Activated CD4-positive, CD25-positive, alpha-beta regulatory T cell (primary cell): ENCODE data around the gene MAPK12.

ENCODE experiments used
- DNase-seq, 4 experiments: peaks; one replicate each; lab custom pipeline; 2025; lab: John Stamatoyannopoulos, UW

Gene MAPK12

DNA sequence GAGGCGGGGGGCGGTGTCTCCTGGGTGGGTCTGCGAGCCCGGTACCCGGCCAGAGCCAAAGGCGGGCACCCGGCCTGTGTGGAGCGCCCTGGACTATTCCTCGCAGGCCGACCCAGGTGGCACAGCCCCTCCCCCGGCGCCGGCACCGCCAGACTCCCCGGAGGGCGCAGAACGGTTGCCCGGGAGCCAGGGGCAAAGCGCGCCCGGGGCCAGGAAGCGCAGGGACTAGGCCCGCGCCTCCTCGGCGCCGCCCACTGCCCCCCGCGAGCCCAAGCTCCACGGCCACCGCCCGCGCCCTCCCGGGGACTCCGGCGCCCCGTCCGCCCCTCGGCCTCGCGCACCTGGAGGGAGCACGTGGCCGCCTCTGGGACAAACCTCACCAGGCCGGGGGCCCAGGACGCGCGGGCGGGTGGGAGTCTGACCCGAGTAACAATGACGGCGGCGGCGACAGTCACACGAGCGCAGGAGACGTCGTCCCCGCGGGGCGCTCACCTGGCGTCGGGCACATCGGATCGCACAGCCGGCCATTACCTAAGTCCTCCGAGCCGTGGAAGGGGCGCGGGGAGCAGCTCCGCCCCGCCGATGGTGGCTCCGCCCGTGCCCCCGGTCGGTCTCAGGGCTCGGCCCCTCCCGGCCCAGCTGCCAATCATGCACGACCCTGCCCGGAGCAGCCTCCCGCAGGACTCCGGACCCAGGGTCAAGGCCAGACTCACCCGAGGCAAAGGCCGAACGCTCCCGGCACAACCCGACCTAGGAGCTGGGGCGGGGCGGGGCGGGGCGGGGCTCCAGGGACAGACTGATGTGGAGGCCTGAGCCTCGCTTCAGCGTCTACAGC lies 38.5 kb upstream of the MAPK12 start:
- DNase-seq, result no peak

DNA sequence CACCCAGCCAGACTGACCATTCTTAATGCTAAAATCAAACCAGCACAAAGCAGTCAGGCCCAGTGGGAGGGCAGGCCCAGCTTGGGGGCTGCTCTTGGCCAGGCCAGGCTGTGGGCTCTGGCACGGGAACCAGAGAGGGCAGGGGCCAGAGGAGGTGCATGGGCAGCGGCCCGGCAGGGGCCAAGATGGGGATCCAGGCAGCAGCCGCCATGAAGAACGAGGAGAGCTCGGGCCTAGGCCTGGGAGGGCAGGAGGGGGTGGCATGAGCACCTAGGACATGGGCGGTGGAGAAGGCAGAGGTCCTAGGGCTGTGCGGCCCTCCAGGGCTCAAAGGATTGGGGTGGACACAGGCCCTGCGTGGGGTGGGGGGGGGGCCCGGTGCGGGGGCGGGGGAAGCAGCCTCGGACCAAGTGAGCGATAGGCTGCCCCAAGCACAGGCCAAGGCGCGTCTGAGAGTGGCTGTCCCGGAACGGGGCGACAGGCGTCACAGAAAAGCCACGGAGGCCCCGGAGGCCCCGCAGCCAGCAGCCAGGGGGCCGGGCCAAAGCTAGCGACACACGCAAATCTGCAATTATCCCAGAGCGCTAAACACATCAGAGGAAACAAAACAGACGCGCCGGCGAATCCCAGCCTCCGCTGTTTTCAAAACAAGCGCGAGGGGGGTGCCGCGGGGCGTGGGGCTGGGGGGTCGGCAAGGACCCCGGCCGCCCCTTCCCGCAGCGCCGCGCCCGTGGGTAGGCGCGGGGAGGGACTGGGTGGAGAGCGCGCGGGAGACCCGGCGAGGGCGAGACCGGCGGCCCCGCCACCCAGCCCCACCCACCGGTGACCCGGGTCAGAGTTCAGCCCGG lies 37.7 kb upstream of the MAPK12 start:
- DNase-seq, result no peak

DNA sequence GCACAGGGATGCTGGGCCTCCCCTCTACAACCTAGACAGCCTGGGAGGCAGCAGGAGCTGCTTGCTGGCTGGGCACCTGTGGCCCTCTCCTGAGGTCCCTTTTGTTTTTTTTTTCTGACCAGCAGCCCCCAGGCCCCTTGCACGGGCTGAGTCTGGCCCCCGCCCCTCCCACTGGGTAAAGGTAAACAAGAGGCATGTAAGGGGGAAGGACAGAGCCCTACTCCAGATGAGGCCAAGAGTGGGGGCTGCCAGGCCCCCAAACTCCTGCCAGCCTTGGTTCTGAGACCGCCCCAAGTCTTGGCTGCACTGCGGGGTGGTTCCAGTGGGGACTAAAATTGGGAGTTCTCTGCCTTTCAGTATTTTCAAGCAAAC lies 36.8 kb upstream of the MAPK12 start:
- DNase-seq, result no peak

DNA sequence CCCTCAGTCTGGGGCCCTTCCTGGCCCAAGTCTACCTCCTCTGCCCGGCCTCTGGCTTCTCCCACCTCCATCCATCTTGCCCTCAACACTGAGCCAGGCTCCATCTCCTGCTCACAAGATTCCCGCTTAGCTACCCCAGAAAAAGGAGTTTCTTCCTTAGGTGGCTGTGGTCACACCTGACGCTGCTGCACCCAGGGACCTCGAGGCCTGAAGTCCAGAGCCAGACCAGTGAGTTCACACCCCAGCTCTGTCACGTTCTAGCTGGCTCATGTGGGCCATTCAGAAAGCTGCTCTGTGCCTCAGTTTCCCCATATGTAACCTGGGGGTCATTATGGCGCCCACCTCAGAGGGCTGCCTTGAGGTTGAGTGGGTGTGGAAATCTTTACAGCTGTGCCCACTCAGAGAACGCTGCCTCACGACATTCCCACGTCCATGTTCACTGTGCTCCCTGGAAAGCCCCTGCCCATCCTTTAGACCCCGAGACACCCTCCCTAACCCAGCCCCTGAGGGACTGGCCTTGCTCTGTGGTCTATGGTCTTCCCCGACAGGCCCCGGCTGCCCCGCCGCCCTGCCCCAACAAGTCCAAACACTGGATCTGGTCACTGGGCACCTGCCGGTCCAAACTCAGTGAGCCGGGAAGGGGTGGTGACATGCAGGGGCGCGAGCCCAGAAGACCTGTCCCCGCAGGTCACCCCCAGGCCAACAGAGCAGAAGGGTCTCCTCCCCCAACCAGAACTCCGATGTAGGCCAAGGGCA lies 36.2 kb upstream of the MAPK12 start:
- no peak for DNase-seq

DNA sequence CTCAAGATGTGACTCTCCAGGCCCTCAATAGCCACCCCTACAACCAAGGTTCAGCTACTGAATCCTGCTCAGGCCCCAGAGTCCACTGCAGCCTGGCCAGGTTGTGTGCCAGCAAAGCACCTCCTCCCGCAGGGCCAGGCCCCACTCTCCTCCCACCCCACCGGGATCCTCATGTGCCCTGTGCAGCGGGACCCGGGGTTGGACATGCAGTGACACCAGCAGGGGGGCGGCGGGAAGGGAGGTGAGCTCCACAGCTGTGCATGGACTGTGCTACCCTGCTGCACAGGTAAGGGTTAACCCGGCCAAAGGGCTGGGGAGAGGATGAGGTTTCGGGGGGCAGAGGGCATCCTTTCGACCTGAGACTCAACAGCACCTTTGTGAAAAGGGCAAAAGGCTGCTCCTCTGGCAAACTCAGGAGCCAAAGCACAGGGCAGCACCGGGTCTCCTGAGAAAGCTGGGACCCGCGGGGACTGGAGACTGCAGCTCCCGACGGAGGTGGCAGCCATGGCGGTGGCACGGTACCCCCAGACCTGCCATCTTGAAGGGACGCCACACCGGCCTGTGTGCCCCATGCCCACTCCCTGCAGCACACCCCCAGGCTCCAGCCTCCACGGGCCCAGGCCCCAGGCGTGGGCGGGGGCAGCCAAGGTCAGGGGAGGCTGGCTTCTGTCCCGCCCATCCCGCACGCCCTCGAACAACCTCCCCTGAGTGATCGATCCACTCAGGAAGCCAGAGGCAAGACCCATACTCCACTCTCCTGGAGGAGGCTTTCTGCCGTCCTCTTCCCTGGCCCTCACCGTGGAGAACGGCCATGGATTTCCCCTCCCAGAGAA lies 35.4 kb upstream of the MAPK12 start:
- no peak for DNase-seq

DNA sequence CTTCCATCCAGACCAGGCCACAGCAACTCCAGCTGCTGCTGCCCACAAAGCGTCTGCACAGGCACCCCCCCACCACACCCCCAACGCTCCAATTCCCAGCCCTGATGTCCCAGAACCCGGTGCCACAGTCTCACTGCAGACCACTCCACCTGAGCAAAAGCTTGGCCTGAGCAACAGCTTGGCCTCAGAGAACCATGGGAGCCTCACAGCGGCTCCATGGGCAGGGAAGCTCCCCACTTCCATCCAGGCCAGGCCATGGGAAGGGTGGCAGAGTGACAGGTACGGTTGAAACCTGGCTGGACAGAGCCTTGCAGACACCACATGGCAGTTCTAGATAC lies 32.8 kb upstream of the MAPK12 start:
- DNase-seq, result no peak

DNA sequence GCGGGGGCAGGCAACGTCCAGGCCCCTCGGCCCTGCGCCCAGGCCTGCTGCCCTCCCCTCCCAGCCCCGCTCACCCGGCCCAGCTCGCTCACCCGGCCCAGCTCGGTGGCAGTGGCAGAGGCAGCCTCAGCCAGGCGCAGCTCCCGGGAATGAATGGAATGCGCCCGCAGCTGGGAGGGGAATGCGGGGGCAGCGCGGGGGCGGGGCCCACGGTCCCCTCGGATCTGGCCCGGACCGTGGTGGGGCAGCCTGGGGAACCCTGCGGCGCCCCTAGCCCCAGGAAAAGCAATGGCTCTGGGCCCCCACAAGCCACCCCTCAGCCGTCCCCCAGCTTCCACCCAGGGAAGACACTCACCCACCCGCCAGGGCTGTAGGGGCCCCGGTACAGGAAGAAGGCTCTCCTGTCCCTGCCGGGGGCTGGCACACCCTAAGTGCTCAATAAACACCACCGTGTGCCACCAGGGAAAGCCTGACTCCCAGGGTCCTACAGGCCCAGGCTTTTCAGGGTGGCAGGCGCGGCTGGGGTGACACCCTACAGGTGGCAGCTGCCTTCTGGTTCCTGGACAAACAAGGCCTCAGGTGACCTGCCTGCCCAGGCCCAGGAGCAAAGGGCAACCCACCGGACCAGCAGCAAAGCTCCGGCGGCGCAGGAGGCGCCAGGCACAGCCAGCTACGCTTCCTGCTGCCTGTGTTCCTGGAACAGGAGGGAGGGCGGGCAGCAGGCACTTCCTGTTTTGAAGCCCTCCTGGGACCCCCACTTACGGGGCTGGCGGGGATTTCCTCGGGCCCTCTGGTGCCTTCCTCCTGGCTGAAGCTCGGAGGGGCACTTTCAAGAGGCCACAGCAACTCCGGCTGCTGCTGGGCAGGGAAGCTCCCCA lies 32.2 kb upstream of the MAPK12 start:
- DNase-seq, result no peak

DNA sequence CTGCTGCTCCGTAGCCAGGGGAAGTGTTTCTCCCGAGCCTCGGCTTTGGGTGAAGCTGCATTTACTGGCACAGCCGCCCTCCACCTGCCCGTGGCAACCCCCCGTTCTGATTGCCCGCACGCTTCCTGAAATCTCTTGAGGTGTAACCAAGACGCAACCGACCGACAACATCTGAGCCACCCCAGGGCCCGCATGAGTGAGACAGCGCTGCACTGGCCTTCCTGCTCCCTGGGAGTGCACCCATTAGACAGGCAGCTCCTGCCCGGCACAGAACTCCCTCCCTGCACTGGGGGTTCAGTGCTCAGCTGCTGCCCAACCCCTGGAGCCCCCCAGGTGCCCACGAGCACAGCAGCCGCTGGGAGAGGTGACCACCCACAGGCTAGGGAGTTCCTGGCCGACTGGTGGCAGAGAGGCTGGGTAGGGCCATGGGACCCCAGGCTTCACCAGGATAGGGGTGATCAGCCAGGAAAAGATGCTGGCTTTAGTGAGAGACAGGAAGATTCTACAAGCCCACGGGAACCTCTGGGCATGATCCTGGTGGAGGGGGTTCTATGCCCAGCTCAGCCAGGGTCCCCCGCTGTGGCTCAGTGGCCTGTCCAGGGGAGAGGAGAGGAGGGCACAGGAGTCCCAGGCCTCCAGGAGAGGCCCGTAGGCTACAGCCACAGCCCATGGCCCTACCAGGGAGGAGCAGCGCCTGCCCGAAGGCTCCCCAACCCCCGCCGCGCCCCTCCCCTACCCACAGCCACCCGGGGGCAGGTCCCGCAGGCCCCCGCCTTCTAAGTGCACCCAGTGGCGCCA lies 31.4 kb upstream of the MAPK12 start:
- no peak for DNase-seq

DNA sequence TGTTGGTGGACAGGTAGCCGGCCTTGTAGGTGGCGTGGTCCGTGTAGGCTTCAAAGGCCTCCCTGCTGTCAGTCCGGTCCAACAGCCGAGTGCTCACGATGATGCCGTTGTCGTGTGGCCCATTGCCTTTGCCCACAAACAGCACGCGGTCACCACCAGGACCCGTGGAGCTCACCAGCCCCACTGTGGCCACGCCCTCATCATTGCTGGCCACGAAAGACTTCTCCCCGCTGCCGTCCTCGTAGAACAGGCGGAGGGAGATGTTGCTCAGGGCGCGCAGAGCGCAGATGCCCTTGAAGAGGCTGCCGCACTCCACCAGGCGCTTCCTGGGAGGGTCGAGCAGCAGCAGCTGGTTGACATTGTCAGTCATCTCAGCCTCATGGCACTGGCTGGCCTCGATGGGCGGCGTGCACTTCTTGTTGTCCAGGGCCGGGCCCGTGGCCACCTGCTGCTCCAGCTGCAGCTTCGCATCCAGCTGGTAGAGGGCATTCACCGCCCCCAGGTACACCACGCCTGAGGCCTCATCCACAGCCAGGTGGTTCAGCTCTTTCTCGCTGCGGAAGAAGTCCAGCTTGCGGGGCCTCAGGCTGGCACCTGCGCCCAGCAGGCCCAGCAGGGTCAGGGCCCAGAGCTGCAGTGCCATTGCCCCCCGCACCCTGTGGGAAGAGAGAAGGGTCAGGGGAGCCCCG lies 28.6 kb upstream of the MAPK12 start:
- no peak for DNase-seq

DNA sequence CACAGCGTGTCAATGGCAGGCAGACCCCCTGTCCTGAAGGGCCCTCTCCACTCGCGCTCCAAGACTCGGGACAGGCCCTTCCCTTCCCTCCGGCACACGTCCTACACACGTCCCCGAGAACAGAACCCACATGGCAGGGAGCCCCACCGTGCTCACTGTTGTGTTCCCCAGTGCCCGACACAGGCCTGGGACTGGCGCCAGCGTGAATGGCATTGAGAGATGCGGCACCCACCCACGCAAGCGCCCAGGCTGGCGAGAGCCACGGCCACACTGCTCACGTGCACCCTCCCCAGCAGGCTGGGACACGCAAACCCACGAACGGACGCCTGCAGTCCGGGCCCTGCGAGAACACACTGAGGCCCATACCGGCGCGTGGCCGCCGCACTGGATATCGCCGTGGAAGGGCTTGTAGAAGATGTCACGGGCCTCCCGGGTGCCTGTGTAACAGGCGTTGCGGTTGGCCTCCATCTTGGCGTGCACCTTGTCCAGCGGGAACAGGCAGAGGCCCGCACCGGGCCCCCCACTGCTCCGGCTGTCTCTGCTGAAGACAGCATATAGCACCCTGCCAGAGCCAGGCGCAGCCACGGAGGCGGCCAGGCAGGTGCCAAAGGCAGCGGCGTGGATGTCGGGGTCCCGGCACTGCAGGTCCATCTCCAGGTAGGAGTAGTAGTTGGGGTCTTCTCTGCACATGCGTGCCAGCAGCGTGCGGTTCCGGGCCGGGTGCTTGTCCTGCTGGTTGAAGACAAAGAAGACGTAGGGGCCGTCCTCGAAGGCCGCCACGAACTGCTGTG lies 27.9 kb upstream of the MAPK12 start:
- no peak for DNase-seq

DNA sequence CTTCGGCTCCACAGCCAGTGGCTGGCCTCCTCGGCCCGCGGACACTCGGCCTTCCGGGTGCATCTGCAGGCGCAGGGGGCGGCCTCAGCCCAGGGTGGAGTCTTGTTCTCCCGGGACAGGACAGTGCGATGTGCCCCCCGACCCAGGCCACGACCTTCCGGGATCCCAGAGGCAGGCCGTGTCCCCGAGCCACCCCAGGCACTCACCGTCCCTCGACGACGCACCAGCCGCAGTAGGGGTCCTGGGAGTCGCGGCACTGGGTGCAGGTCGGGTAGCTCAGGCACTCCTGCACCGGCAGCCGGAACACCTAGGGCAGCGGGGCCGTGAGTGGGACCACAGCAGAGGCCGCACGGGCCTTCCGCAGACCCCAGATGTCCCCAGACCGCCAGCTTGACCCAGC lies 26.2 kb upstream of the MAPK12 start:
- DNase-seq, result no peak

DNA sequence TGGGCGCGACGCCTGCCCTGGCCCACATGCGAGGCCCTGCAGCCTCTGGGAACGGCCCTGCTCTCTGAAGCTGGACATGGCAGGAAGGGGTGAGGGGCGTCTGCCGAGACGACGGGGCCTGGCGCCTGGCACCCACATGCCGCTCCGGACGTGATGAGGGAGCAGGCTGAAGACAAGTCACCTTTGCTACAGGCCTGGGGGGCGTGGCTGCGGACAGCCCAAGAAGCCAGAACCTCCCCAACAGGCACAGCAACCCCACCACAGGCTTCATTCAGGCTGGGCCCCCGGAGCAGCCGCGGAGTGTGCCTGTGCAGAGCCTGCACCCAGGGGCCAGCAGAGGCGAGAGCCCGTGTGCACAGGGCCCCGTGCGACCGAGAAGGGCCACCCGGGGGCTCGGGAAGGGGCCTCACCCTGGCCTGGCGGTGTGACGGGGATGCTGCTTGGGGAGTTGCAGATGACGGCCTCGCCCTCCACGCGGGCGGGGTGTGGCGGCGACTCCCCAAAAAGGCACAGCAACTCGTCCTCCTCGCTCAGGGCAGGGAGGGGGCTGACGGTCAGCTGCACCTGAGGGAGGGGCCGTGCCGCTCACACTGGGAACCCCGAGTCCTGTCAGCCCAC lies 25.3 kb upstream of the MAPK12 start:
- DNase-seq, result no peak

DNA sequence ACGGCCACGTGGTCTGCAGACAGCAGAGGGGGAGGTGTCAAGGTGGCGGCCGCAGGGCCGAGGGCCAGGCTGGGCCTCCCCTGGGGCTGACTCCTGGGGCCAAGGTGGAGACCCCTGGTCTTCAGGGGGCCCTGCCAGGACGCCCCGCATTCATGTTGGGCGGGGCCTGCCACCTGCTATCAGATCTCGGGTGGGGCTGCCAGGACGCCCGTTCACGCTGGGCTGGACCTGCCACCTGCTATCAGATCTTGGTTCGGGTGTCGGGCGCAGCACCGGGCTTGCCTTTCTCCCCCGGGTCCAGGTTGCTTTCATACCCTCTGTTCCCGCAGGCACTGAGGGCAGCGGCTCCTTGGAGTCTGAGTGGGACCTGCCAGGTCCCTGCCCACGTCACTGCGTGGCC lies 24.8 kb upstream of the MAPK12 start:
- no peak for DNase-seq

DNA sequence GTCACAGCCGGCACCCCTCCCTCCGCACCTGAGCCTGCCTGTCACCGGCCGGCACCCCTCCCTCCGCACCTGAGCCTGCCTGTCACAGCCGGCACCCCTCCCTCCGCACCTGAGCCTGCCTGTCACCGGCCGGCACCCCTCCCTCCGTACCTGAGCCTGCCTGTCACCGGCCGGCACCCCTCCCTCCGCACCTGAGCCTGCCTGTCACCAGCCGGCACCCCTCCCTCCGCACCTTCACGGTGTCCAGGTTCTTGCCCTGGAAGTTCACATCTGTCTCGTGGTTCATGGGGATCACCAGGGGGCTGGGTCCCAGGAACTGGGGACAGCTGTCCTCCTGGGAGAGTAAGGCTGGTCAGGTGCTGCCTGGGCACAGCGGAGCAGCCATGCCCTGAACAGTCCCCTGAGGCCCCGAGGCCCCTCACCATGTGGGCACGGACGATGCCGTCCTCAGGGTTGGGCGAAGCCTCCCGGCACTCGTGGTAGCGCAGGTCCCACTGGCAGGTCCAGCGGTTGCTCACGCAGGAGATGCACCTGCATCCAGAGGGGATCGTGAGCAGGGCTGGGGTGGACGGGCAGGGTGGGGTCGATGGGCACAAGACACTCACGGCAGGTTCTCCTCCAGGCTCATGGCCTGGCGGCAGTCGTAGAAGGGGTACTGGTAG lies 24.2 kb upstream of the MAPK12 start:
- no peak for DNase-seq

DNA sequence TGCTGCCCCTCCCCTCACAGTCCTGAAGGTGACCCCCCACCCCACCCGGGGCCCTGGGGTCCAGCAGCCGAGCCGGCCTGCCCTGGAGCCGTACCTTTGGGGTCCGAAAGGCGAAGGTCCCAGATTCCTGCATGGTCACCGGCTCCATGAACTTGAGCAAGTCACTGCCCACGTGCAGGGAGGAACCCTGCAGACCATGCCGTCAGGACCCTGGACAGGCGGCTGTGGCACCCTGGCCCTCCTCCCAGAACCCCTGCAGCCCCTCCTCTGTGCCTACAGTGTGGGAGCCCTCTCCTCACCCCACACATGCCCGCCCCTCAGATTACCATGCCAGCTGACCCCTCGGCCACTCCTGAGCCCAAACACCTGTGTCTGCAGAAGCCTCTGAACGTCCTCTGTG lies 23.0 kb upstream of the MAPK12 start:
- DNase-seq, result no peak

DNA sequence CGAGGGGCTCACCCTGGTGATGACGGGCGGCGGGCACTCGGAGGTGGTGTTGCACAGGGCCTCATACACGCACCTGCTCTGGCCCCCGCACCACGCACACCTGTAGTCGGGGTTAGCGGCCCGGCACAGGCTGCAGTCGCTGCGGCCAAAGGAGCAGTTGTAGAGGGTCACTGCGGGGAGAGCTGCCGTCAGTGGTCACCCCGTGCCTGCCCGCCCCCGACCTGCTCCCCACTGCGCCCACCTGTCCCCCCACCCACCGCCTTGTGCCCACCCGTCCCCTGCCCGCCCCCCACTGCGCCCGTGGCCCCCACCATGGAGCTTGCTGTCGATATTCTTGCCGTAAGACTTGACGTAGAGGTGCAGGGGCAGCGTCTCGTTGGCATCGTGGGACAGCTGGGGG lies 22.3 kb upstream of the MAPK12 start:
- no peak for DNase-seq

DNA sequence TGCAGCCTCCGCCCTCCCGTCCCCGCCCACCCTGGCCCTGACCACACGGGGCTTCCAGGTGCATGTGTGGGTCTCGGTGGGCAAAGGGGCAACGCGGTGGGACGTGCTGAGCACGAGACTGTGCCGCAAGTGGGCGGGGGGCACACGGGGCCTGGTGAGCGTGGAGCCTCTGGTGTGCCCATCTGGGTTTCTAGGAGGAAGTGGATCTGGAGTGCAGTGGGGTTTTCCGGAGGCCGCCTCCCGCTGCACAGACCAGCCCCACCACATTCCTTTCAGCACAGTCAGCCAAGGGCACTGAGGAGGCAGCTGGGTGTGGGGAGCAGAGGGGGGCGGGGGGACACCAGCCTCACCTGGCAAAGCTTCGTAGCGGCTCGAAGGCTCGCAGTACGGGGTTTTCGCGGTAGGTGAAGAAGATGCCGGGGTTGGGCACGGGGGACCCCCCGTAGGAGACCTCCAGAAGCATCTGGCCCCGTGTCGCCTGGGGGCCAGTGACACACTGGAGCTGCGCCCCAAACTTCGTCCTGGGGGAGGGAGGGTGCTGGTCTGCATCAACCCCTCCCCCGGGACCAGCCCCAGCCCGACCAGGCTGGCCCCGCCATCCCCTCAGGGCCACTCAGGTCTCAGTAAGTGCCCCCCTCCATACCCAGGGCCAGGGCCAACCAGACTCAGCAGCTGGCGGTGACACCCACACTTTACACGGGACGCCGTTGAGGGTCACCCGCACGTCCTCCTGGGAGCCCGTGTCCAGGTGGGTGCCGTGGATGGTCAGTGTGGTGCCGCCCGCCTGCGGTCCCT lies 21.1 kb upstream of the MAPK12 start:
- no peak for DNase-seq
